HG03442 (cell line): Measurements from ENCODE around the gene CISH.

Experiments
- ATAC-seq: cut with Tn5 transposase; IDR thresholded peaks from one replicate; pipeline ENCODE4 v1.9.1; 2021; ENCODE audit warnings: mild to moderate bottlenecking, moderate library complexity; ENCODE audit not compliant: unreplicated experiment

Gene CISH

DNA sequence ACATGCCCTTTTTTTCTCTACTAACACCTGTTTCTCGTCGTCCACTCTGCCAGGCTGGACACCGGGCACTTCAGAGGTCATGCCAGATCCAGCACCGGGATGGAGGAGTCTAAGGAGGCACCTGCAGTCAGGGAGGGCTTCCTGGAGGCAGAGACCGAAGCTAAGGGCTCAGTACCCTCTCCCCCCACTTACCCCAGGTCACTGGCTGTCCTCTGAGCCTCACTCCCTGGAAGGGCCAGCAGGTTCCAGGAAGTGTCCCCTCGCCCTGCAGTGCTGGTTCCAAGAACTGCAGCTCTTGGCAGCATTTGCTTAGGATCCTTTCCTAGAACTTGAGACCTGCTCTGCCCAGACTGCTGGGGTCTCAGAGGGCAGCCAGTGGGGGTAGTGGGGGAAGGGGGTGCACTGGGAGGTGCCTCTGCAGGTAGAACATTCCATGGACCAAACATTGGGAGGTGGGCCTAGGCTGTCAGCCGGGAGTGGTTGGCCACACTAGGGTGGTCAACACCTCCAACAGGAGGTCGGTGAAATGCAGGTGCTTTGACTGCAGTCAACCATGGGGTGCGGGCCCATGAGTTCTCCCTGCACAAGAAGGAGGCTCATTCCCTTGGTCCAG lies 11.3 kb downstream of the CISH start:
- no peak for ATAC-seq

DNA sequence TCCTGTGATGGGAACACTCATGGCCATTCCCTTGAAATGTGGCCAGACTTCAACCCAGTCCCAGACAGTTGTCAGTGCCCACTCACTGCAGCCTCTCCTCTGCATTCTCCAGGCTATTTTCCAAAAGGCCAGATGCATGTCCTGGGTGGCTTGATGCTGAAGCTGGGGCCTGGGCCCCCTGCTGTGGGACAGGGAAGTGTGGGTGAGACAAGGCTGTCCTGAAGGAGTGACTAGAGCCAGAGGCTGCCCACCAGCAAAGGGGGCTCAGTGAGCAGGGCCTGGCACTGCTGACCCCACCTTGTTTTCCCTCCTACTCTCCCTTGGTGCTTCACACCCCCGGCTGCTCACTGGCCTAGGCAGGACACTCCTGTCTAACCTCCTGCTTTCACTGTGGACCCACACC lies 11.9 kb downstream of the CISH start:
- ATAC-seq, result no peak

GRCh38 chr3:50599115-50599715 lies 12.4 kb downstream of the CISH start:
- no peak for ATAC-seq

DNA sequence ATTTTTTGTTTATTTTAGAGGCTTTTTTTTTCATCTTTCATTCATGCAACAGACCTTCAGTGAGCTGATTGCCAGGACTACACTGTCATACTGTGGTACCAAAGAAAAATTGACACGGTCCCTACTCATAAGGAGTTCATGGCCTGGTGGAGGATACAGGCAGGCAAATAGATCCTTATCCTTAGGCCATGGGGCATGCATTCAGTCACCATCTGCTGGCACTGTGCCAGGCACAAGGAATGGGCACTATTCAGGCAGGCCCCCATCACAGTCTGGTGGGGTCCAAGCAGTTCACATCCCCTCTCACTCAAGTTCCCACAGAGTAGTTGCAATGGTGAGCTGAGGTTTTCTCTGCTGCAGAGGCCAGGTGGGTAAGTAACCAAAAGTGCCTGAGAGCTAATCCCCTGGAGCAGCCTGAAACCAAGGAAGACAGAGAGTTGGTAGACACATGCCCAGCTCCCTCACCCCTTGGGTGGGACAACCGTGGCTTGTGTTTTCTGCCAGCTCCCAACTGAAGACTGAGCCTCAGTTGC lies 17.3 kb downstream of the CISH start:
- no peak for ATAC-seq

- no peak for ATAC-seq
Measured at GRCh38 chr3:50592568-50592967, 19.0 kb downstream of the CISH start.

DNA sequence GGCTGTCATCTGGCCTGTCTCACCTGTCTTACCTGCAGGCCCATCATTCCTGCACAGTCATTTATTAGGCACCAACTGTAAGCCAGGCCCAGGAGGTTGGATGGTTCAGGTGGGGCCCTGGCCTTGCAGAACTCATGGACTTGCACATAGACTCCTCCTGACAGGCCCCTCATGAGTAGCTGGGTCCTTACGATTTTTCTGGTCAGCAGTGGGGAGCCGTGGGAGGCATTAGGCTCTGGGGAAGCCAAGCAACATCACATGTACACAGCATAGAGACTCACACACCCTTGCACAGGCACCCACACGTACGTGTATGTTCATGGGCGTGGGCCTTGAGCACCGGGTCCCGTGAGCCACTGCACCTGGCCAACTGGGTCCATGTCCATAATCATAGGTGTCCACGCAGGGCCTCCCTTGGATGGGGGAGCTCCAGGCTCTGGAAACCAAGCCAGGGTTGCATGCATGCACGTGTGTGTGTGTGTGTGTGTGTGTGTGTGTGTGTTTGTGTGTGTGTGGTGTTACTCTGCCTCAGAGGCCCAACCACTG lies 20.3 kb downstream of the CISH start:
- ATAC-seq, result peak; percentile 2

DNA sequence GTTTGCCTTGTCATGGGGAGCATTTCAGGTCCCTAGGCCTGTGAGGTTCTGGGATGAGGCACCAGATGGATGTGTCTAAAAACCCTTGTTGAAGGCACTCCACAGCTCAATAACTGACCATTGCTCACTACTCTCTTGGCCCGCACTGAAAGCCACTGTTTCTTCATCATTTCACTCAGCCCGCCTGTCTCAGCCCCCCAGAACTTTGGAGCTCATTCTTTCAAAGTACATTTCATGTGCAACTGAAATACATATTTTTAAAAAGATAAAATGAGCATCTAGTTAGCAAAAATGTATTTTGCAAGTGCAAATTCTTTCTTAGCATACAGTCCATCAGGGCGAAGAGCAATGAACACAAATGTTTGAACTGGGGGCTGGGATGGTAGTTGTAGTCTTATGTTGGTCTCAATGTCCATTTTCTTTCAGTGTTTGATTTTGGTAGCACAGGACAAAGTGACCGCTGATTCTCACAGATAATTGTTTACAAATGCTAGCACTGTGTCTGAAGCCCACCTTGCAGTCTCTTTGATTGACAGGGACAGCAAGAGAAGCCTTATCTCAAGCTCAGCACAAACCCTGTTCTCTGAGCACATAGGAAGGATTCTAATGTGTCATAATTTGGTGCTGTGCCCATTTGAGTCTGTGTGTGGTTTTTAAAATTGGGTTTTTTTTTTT lies 22.7 kb downstream of the CISH start:
- ATAC-seq, result no peak

DNA sequence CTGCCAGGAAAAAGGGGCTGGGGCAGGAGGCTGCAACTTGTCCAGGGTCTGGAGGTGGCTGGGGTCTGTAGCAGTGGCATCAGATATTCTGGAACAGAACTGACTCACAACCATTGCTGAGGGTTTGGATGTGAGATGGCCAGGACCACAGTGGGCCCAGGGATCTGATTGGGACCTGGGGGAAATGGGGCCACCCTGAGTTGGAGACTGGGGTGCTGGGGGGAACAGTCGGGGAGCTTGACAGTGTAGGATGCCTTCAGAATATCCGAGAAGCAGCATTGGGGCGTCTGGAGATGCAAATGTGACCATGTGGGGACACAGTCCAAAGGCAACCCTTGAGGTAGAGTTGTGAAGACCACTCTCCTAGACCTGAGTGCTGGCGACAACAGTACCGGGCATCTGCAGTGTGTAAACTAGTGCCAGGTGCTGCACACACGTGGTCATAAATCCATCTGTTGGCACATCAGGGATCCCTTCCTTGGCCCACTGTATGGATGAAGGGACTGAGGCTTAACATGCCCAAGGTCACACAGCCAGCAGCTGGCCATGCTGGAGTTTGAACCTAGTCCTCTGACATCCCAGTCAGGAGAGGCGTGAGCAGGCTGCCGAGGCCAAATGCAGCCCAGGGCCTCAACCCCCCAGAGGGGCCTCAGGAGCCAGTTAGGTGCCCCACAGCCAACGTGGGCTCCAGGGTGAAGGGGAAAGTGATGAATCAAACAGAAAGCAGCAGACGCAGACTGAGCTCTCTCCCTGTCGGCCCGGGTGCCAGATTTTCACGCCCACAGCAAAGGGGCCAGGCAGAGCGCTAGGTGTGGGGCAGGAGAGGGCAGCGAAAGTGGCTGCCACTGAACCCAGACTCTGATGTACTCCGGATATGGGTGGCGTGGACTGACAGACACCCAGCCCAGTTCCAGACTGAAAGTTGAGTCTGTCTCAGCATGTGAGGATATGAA lies 23.5 kb downstream of the CISH start:
- peak; percentile 39 for ATAC-seq

- ATAC-seq, result no peak
Measured at GRCh38 chr3:50587373-50587772, 24.2 kb downstream of the CISH start.

DNA sequence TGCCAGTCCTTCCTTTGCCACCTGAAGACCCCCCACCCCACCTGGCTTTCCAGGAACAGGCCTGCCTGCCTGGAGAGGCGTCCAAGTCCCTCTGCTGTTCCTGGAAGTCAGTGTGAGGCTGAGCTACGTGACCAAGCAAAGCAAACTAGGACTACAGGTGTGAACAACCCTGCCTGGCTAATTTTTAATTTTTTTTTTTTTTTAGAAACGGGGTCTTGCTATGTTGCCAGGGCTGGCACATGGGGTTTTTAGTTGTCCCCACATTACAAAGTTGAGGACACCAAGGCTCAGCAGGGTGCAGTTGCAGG lies 24.9 kb downstream of the CISH start:
- ATAC-seq, result no peak

GRCh38 chr3:50585919-50586762 lies 25.4 kb downstream of the CISH start:
- no peak for ATAC-seq

GRCh38 chr3:50584391-50584790 lies 27.2 kb downstream of the CISH start:
- no peak for ATAC-seq

DNA sequence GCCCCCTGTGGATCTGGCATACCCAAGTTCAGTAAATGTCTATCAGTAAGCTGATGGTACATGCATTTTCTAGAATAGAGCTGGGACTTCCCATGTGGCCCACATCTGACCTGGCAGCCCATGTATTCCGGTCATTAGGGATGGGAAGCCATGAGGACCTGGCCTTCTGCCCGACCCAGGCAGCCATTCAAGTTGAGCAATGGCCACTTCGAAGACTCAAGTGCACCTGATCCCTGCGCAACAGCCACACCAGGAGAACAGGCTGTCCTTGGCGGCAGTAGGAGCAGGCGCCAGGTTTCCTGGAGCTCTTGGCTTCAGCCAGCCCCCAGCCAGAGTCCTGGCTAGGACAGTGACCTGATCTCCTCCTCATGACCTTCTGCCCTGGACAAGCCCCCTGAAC lies 27.7 kb downstream of the CISH start:
- ATAC-seq, result no peak

GRCh38 chr3:50582083-50582482 lies 29.5 kb downstream of the CISH start:
- ATAC-seq, result no peak

DNA sequence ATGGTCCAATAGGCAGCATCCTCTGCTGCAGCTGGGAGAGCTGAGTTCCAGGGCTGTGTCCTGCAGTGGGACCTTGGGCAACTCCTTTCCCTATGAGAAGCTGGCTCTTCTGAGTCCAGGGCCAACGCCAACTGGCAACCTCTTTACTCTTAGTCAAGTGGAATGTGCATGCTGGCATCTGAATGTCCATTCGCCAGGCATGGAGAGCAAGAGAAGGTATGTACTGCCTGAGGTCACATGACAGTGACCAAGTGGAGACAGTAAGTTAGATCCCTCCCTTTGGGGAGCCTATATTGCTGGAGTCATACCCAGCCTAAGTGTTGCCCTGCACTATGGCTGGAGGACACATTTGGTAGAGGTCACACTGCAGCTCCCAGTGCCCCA lies 30.1 kb downstream of the CISH start:
- no peak for ATAC-seq

DNA sequence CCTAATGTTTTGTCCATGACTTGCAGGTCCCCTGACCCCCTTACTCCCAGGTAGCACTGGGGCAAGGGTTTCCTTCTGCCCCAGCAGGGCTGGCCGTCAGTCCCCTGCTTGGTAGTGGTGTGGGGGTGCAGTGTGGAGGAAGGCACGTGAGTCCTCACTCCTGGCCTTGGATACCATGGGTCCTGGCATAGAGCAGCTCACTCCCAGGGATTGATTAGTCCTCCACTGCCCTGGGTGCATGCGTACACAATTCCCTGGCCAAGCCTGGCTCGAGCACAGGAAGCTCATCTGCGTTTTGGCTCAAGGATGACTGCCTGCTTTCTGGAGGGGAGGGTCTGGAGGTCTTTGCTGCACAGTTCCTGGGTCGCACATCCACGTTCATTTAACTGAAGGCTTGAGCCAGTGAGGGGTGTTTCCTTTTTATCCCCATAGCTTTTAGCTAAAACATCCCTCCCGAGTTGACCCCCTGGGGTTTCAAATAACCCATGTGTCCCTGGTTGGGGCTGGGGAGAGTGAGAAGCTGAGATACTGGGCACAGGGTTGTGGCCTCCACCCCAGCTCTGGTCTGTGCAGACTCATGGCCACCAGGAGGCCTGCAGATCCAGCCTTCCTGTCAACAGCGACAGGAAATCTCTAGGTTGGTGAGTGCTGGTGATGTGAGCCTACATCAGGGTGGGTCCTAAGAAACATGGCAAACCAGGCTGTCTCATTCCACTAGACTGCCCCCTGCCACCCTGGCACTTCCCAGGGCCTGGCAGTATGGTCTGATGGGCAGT lies 30.7 kb downstream of the CISH start:
- ATAC-seq, result no peak

GRCh38 chr3:50577348-50577747 lies 34.2 kb downstream of the CISH start:
- ATAC-seq, result no peak

- ATAC-seq, result no peak
Measured at GRCh38 chr3:50575372-50575771, 36.2 kb downstream of the CISH start.

GRCh38 chr3:50574444-50574831 lies 37.1 kb downstream of the CISH start:
- no peak for ATAC-seq
